GM13976 (cell line): ENCODE data around the gene GOLGA6L10.

Experiments
- DNase-seq: peaks from one replicate; pipeline ENCODE4 v3.0.0; 2012; ENCODE audit warnings: low spot score
- CTCF ChIP-seq: IDR thresholded peaks from 2 replicates; pipeline ENCODE4 v1.5.1; 2012; ENCODE audit warnings: borderline replicate concordance, mild to moderate bottlenecking; ENCODE audit not compliant: insufficient read depth; ENCODE audit errors: extremely low read depth, missing control alignments, control extremely low read depth
- in situ Hi-C: fragments of 300-500 bp; cut with MboI; formaldehyde crosslinking; loops from one replicate; pipeline ENCODE4 v1.12.0; 2022; ENCODE audit warnings: low sequenced_read_pairs, mixed read lengths, inconsistent platforms; ENCODE audit not compliant: unreplicated experiment

GOLGA6L10 gene

GRCh38 chr15:82297546-82297945 lies 51.7 kb downstream of the GOLGA6L10 start:
- in situ Hi-C loops: no loop called here
- TF ChIP-seq CTCF: no peak
- DNase-seq: no peak

GRCh38 chr15:82294061-82294690 lies 55.1 kb downstream of the GOLGA6L10 start:
- TF ChIP-seq CTCF: no peak
- no peak for DNase-seq
- in situ Hi-C loops: no loop called here

GRCh38 chr15:82292271-82292670 lies 57.0 kb downstream of the GOLGA6L10 start:
- TF ChIP-seq CTCF: no peak
- DNase-seq: no peak
- in situ Hi-C loops: no loop called here
